NCI-H2081 (cell line): ENCODE measurements around the gene FOLR3.
"Not testable (repeated sequence)": the region's sequence is repeated elsewhere in the genome, so short reads cannot be mapped to it uniquely, and the experiment has no call there.

ENCODE experiments used
- DNase-seq, 2 experiments: peaks; one replicate each; lab custom pipeline; 2025; lab: John Stamatoyannopoulos, UW

Gene FOLR3

DNA sequence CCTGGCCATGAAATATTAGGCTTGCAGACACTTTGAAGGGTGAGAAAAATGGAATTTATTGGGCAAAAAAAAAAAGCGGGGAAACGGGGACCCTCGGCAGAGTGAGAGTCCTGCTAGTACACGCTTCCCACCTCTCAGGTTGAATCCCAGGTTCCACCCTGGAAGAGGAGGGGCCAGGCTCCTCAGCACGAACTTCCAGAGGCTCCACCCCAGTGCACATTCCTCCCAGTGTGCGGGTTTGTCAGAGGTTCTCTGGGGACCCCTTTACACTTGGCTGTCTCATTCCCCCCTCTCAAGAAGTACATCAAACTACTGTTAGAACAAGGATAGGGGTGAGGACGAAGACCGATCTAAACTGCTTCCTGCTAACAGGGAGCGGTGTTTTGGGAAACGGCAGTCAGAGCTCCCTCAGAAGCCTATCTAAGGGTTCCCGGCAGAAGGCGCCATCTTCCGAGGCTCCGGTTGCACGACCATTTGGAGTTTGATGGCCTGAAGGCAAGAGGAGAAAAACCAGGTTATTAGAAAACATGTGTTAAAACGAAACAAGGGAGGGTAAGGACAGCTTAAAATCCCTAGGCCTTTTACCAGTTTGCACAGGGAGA lies 27.5 kb downstream of the FOLR3 start:
- no peak for DNase-seq

DNA sequence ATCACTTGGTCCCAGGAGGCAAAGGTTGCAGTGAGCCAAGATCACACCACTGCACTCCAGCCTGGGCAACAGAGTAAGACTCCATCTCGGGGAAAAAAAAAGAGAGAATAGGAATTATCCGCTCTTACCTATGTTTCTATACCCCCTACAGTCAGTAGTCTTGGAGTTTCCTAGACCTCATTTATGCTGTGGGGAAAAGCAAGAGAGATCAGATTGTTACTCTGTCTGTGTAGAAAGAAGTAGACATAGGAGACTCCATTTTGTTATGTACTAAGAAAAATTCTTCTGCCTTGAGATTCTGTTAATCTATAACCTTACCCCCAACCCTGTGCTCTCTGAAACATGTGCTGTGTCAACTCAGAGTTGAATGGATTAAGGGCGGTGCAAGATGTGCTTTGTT lies 28.7 kb downstream of the FOLR3 start:
- not testable (repeated sequence) for DNase-seq

DNA sequence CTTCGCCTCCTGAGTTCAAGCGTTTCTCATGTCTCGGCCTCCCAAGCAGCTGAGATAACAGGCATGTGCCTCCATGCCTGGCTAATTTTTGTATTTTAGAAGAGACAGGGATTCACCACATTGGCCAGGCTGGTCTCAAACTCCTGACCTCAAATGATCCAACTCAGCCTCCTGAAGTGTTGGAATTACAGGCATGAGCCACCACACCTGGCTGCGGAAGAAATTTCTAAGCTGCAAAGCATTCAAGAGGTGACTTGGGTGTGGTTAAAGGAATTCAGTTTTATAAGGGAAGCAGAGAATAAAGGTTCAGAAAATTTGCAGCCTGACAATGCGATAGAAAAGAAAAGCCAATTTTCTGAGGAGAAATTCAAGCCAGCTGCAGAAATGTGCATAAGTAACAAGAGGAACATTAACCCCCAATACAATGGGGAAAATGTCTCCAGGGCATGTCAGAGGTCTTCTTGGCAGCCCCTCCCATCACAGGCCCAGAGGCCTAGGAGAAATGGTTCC lies 33.6 kb downstream of the FOLR3 start:
- DNase-seq, result not testable (repeated sequence)

DNA sequence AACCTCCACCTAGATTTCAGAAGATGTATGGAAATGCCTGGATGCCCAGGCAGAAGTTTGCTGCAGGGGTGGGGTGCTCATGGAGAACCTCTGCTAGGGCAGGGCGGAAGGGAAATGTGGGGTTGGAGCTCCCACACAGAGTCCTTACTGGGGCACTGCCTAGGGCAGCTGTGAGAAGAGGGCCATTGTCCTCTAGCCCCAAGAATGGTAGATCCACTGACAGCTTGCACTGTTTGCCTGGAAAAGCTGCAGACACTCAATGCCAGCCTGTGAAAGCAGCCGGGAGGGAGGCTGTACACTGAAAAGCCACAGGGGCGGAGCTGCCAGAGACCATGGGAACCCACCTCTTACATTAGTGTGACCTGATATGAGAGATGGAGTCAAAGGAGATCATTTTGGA lies 34.2 kb downstream of the FOLR3 start:
- DNase-seq, result not testable (repeated sequence)

DNA sequence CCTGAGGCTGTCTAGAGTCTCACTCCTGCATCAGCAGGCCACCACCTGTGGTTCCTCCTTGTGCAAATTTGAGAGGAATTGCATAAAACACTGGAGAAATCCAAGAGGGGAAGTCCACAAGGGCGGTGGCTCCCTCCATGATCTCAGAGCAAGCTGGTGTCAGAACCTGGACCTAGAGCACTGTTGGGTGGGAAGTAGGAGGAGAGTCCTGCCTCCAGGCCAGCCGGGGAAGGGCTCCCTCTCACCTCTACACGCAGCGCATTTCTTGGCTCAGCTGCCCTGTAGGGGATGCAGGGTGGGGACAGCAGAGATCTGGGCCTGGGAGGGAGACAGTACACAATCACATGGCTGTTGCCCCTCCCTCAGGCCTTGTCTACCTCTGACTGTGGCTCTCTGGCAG lies 36.5 kb downstream of the FOLR3 start:
- not testable (repeated sequence) for DNase-seq

DNA sequence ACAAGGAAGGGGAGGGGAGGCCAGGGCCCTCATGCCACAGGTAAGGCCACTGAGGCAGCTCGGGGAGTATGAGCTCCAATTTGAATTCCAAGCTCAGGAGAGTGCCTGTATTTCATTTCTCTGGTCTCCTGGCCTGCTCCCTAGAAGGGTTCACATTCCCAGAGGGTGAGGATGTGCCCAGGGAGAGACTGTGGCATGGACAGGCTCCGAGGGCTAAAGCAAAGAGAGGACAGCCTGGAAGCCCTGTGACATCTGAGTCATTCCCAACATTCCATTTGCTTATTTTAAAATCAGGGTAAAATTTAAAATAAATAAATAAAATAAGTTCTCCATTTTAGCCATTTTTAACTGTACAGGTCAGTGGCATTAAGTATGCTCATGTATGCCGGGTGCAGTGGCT lies 37.8 kb downstream of the FOLR3 start:
- DNase-seq, result no peak

DNA sequence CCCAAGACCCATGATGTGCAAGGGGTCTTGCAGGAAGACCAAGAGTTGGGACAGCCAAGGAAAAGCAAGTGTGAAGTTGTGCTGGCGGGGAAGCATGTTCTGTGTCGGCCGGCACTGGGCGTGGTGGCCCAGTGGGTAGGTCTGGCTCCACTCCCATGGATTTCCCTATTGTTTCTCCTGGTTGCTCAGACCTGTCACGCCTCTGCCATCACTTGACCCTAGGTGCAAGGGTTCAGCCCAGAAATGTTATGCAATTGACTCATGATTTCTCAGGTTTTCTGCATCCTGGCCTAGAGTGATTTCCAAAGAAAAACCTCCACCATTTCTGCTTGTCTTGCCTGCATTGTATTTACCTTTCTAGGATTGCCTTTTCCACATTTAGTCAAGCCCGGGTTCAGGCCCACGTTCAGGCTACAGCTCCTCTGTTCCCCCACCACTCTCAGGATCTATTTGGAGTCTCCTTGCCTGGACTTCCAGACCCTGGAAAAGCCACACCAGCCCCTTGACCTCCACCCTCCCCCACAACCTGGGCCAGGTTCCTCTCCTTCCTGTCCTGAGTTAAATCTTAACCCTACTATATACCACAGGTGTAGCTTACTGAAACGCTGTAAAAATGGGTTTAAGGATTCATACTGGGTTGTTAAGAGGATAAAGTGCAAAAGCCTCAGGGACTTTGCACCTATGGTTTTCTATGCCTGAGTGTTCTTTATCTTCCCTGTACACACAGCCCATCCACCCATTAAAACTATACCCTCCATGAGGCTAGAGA lies 39.0 kb downstream of the FOLR3 start:
- DNase-seq, result no peak

DNA sequence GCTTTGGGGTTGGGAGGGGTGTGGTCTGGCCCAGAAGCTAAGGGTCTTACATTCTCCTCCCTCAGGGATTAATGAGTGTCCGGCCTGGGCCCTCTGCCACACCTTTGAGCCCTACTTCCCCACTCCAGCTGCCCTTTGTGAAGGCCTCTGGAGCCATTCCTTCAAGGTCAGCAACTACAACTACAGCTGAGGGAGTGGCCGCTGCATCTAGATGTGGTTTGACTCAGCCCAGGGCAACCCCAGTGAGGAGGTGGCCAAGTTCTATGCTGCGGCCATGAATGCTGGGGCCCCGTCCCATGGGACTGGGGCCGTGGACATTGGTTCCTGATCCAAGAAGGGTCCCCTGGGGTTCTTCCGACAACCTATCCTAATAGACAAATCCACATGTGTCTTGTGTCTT lies 42.1 kb downstream of the FOLR3 start:
- DNase-seq, result no peak

DNA sequence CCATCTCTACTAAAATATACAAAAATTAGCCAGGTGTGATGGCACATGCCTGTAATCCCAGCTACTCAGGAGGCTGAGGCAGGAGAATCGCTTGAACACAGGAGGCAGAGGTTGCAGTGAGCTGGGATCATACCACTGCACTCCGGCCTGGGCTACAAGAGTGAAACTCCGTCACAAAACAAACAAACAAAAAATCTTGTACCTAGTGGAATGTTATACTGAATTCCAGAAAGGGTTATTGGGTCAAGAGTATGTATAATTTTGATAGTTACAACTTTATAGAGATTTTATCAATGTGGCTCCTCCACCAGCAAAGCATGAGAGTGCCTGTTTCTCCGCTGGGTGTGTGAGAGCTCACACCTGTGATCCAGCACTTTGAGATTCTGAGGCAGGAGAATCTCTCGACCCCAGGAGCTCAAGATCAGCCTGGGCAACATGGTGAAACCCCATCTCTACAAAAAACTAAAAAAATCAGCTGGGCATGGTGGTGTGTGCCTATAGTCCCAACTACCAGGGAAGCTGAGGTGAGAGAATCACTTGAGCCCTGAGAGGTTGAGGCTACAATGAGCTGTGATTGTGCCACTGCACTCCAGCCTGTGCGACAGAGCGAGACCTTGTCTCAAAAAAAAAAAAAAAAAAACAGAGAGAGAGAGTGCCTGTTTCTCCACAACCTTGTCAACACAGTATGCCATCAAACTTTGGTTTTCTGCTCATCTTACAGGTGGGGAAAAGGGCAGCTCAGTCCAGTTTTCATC lies 43.7 kb downstream of the FOLR3 start:
- no peak for DNase-seq

DNA sequence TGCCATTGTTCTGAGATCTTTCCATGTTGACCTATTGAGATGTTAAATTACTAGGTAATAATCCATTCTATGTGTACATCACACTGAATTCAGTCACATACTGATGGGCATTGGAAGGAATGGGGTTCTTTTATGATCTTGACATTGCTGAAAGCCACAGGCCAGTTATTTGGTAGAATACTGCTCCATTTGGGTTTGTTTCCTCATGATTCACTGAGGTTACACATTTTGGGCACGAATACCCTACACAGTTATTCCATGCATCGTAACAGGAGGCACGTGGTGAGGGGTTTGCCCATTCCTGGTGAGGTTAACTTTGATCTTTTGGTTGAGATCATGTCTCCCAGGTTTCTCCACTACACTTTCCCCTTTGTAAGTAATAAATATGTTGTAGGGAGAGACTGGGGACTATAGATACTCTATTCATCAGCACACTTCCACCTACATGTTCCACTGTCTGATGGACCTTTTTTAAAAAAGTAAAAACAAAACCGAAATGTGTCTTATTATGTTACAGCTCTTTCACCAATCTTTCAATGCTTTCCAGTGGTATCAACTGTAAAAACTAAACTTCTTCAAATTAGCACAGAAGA lies 44.4 kb downstream of the FOLR3 start:
- DNase-seq, result no peak

DNA sequence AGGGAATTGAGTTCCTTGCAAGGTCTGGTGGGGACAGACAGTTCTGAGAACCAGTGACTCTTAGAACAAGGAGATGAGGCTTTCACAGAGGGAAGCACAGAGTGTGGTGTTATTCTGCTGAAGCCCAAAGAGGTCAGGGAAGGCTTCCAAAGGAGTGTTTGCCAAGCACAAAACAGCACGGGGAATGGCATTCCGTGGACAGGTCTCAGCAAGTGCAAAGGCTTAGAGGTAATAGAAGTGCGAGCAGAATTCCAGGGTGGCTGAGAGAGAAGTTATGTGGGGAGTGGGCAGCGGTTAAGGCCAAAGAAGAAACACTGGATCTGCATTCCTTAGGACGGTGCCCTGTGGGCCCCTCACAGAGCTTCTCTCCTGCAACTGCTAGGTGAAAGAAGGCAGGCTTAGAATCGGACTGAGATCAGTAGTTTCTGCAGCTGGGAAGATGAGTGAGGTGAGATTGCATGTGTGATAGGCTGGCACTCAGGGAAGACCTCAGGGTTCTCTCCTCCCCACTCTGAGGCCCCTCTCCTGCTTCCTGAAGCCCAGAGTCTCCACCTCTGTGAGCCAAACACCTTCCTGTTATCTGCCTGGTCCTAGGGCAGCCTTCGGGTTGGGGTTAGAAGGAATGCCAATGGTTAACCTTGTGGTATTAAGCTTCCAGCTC lies 45.5 kb downstream of the FOLR3 start:
- not testable (repeated sequence) for DNase-seq

DNA sequence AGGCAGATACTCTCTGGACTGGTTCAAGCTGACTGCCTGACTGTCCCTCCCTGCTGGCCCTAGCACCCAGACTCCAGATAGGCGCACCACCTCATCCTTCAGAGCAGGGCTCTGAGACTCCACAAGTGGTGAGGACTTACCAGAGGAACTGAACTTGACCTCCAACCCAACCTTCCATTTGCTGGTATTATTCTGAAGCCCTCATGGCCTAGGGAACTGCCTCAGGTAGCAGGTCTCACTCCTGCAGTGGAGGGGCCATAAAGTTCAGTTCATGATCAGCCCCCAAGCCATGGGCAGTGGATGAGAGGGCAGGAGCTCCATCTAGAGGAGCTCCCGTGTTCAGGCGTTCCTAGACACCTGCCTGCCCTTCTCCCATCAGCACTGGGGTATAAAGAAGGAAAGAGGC lies 46.0 kb downstream of the FOLR3 start:
- not testable (repeated sequence) for DNase-seq

DNA sequence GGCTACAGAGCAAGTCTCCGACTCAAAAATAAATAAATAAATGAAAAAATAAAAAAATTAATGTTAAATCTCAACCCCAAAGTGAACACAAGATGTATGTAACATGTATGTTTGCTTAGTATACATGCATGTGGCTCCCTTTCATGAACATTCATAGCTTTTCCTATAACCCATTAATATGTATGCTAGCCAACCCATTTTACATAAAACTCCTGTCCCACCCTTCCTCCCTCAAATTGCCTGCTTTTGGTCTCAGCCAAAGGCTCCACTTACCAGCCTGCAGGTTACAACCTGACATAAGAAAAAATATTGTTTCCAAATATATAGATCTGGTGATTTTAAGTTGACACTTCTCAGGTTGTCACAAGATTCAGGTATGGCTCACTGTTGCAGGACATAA lies 52.7 kb downstream of the FOLR3 start:
- no peak for DNase-seq
